Left kidney (tissue), 8 donors: ENCODE results near the gene TAGLN2. TPM values are rescaled to one million over a fixed set of nuclear protein-coding genes. Genes with fewer than 3 reads are reported as not detected.
A peak's percentile ranks its signal among the peaks of the same experiment; 100 is the strongest.

ENCODE experiments used
- DNase-seq: peaks from one replicate; pipeline ENCODE4 v3.0.0-alpha.2; 2013
- long read RNA-seq, 8 donors: transcript quantifications; one replicate each; lab custom pipeline, GENCODE V29; 2026
- polyA plus RNA-seq: library from polyadenylated mRNA; unstranded; fragments of 120-200 nt; gene quantifications from one replicate; pipeline ENCODE4 v1.2.1, GENCODE V29; 2013; ENCODE audit not compliant: insufficient read length

Gene TAGLN2
- 94.6 TPM for polyA plus RNA-seq
- long read RNA-seq, donor 1, transcript TAGLN2-203 (5 exons, 1,604 nt), result major isoform, 56 of 75 reads
- long read RNA-seq, donor 1, partial matches to known transcripts, result 19 of 75 reads
- long read RNA-seq, donor 1, other reads (novel, unspliced or antisense), result 0 of 75 reads
- long read RNA-seq, donor 2, transcript TAGLN2-203 (5 exons, 1,604 nt), result major isoform, 43 of 49 reads
- long read RNA-seq, donor 2, partial matches to known transcripts, result 6 of 49 reads
- long read RNA-seq, donor 2, other reads (novel, unspliced or antisense), result 0 of 49 reads
- long read RNA-seq, donor 3, transcript TAGLN2-203 (5 exons, 1,604 nt), result major isoform, 34 of 34 reads
- long read RNA-seq, donor 3, partial matches to known transcripts, result 0 of 34 reads
- long read RNA-seq, donor 3, other reads (novel, unspliced or antisense), result 0 of 34 reads
- long read RNA-seq, donor 4, result 0 reads
- long read RNA-seq, donor 5, transcript TAGLN2-203 (5 exons, 1,604 nt), result major isoform, 62 of 85 reads
- long read RNA-seq, donor 5, partial matches to known transcripts, result 21 of 85 reads
- long read RNA-seq, donor 5, other reads (novel, unspliced or antisense), result 0 of 85 reads
- long read RNA-seq, donor 6, transcript TAGLN2-203 (5 exons, 1,604 nt), result major isoform, 46 of 64 reads
- long read RNA-seq, donor 6, partial matches to known transcripts, result 17 of 64 reads
- long read RNA-seq, donor 6, other reads (novel, unspliced or antisense), result 0 of 64 reads
- long read RNA-seq, donor 7, transcript TAGLN2-203 (5 exons, 1,604 nt), result major isoform, 75 of 99 reads
- long read RNA-seq, donor 7, partial matches to known transcripts, result 24 of 99 reads
- long read RNA-seq, donor 7, other reads (novel, unspliced or antisense), result 0 of 99 reads
- long read RNA-seq, donor 8, transcript TAGLN2-203 (5 exons, 1,604 nt), result major isoform, 21 of 31 reads
- long read RNA-seq, donor 8, partial matches to known transcripts, result 10 of 31 reads
- long read RNA-seq, donor 8, other reads (novel, unspliced or antisense), result 0 of 31 reads

- peak; percentile 89 for DNase-seq
These were observed at the start of gene TAGLN2 for GRCh38 chr1:159924791-159925718. TAGLN2 (minus strand) TSS chr1:159925507; CDS start chr1:159920509, 4,998 bp downstream.

GRCh38 chr1:159974350-159974965 lies 49.2 kb upstream of the TAGLN2 start:
- DNase-seq, result no peak

GRCh38 chr1:159973350-159973940 lies 48.1 kb upstream of the TAGLN2 start:
- DNase-seq, result no peak

- no peak for DNase-seq
These were observed 47.3 kb upstream of the TAGLN2 start for GRCh38 chr1:159972443-159973205.

- no peak for DNase-seq
These were observed 45.6 kb upstream of the TAGLN2 start for GRCh38 chr1:159970932-159971342.

- no peak for DNase-seq
These were observed 43.6 kb upstream of the TAGLN2 start for GRCh38 chr1:159968901-159969300.

- DNase-seq, result no peak
These were observed 40.0 kb upstream of the TAGLN2 start for GRCh38 chr1:159965263-159965662.

- no peak for DNase-seq
These were observed 38.8 kb upstream of the TAGLN2 start for GRCh38 chr1:159964144-159964543.

- DNase-seq, result no peak
These were observed 36.9 kb upstream of the TAGLN2 start for GRCh38 chr1:159962176-159962575.

- no peak for DNase-seq
These were observed 36.3 kb upstream of the TAGLN2 start for GRCh38 chr1:159961636-159962035.

GRCh38 chr1:159960721-159961381 lies 35.5 kb upstream of the TAGLN2 start:
- no peak for DNase-seq

- DNase-seq, result no peak
These were observed 34.1 kb upstream of the TAGLN2 start for GRCh38 chr1:159959451-159959850.

- no peak for DNase-seq
These were observed 33.5 kb upstream of the TAGLN2 start for GRCh38 chr1:159958719-159959380.

GRCh38 chr1:159957824-159958268 lies 32.5 kb upstream of the TAGLN2 start:
- DNase-seq, result no peak

- DNase-seq, result no peak
These were observed 30.1 kb upstream of the TAGLN2 start for GRCh38 chr1:159955456-159955855.

GRCh38 chr1:159953536-159954515 lies 28.5 kb upstream of the TAGLN2 start, which contains the start of gene SLAMF9:
SLAMF9 (minus strand) TSS chr1:159954237; CDS start chr1:159954137, 100 bp downstream.
- DNase-seq, result no peak

GRCh38 chr1:159952932-159953331 lies 27.6 kb upstream of the TAGLN2 start:
- no peak for DNase-seq
